GM10266 (cell line): ENCODE measurements around the gene ZNF592.
A peak's percentile ranks its signal among the peaks of the same experiment; 100 is the strongest.
"Not testable (repeated sequence)": the region's sequence is repeated elsewhere in the genome, so short reads cannot be mapped to it uniquely, and the experiment has no call there.

ENCODE experiments used
- DNase-seq: peaks from one replicate; pipeline ENCODE4 v3.0.0; 2012; ENCODE audit errors: extremely low spot score
- TF ChIP-seq, protein P1 (sequence below): IDR thresholded peaks from 2 replicates; pipeline ENCODE4 v1.5.1; 2012; ENCODE audit warnings: mild to moderate bottlenecking, low read depth; ENCODE audit not compliant: control insufficient read depth, insufficient read depth; ENCODE audit errors: missing control alignments

ZNF592 gene

DNA sequence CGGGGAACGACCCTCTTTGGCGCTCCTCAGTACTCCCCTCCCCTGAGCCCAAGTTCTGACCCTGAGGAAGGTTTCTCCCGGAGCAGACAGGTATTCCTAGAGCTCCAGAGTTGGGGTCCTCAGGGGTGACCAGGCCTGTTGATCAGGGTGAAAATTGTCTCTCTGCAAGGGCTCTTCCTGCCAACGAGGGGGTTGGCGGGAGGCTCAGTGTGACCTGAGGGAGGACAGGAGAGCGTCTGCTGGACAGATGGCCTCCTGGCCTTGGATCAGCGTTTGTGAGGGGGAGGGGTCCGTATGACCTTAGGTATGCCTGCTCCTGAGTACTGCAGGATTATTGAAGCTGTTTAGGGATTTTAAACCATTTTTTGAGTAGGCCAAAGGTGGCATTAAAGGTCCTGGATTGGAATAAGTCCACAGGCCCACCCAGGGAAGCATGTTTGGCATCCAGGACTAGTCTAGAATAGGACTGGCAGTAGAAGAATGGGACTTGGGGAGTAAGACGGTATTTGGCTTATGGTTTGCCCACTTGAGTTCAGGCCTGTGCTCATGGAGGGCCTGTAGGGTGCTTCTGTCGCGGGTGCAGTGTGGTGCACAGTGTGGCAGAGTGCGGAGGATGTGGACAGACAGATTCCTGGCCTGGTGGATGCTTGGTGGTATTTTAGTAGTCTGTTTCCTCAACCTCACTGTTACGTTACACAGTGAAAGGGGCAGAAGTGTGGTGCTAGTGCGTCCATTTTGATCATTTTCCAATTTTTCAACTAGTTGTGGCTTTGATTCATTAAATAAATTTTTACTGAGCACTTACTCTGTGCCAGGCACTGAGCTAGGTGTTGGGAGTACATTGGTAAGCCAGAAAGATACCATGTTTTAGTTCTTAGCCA lies 959 bp downstream of the ZNF592 start:
- DNase-seq = peak; percentile 35
- TF ChIP-seq, protein P1, sequence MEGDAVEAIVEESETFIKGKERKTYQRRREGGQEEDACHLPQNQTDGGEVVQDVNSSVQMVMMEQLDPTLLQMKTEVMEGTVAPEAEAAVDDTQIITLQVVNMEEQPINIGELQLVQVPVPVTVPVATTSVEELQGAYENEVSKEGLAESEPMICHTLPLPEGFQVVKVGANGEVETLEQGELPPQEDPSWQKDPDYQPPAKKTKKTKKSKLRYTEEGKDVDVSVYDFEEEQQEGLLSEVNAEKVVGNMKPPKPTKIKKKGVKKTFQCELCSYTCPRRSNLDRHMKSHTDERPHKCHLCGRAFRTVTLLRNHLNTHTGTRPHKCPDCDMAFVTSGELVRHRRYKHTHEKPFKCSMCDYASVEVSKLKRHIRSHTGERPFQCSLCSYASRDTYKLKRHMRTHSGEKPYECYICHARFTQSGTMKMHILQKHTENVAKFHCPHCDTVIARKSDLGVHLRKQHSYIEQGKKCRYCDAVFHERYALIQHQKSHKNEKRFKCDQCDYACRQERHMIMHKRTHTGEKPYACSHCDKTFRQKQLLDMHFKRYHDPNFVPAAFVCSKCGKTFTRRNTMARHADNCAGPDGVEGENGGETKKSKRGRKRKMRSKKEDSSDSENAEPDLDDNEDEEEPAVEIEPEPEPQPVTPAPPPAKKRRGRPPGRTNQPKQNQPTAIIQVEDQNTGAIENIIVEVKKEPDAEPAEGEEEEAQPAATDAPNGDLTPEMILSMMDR = no peak

DNA sequence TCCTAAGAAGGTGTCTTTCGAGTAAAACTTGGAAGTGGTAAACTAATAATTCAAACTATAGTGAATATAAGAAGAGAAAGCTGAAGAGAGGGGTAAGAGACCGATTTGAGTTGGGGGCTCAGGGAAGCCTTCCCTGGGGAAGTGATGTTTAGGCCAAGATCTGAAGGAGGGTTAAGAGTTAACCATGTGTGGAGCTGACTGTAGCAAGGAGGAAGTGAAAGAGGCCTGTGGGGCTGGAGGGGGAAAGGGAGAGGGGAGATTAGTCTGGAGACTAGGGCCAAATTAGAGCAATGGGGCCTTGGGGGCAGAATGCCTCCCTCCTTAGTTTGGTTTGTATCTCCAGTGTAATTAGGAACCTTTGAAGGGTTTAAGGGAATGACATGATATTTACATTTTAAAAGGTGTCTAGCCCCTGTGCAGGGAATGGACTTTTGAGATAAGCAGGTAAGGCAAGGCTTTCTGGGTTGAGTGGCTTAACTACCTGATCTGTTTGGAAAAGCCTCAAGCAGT lies 2.2 kb downstream of the ZNF592 start:
- TF ChIP-seq, protein P1 = no peak
- DNase-seq = peak; percentile 59

DNA sequence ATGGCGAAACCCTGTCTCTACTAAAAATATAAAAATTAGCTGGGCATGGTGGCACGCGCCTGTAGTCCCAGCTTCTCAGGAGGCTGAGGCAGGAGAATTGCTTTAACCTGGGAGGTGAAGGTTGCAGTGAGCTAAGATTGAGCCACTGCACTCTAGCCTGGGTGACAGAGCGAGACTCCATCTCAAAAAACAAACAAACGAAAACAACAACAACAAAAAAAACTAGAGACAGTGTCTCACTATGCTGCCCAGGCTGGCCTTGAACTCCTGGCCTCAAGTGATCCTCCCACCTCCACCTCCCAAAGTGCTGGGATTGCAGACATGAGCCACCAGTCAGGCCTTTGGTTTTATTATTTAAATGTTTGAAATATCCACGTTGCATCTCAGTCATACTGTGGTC lies 3.3 kb downstream of the ZNF592 start:
- not testable (repeated sequence) for DNase-seq

- TF ChIP-seq, protein P1 = no peak
Observed at GRCh38 chr15:84752195-84752594, 3.8 kb downstream of the ZNF592 start.

GRCh38 chr15:84752700-84753099 lies 4.3 kb downstream of the ZNF592 start:
- no peak for DNase-seq
- TF ChIP-seq, protein P1 = no peak

More at GRCh38 chr15:84752195-84752594, 3.8 kb downstream of the ZNF592 start:
- no peak for DNase-seq

DNA sequence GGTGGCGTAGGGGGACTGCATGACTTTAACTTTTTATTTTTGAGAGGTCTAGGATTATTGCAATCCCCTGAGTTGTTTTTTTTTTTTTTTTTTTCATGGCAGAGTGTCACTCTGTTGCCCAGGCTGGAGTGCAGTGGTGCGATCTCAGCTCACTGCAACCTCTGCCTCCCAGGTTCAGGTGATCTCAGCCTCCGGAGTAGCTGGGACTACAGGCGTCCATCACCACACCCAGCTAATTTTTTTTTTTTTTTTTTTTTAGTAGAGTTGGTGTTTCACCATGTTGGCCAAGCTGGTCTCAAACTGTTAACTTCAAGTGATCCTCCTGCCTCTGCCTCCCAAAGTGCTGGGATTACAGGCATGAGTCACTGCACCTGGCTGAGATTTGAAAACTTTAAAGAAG lies 6.5 kb downstream of the ZNF592 start:
- not testable (repeated sequence) for DNase-seq

DNA sequence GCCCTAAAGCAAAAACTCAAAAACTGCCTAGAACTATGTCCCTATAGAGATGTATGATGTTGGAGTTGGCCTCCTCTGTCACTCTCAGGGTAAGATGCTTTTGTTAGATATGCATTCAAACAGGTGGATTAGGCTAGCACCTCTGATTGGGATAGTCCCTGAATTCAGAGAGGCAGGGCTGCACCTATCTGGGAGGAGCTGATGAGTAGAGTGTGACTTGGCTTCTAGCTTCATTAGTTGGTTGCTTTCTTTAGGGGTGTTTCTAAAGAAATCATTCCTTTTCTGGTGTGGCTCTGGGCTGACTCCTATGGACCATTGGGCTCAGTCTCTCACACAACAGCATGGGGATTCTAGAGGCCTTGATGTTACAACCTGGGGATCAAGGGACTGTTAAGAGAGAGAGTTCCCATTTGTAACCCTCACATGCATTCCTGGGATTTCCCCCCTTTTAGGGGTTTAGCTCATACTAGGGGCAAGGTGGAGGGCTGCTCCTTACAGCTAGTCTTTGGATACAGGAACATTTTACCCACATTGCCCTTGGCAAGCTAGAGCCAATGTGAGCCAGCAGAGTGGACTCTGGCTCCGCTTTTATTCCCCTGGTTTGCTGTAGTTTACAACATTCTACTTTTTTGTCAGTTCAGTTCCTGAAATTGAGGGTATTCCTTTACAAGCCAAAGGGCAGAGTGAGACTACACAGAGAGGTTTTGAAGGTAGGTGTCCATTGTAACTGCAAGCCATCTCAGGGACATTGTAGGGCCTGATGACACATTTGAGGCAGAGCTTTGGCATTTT lies 7.5 kb downstream of the ZNF592 start:
- DNase-seq = no peak
- TF ChIP-seq, protein P1 = no peak

DNA sequence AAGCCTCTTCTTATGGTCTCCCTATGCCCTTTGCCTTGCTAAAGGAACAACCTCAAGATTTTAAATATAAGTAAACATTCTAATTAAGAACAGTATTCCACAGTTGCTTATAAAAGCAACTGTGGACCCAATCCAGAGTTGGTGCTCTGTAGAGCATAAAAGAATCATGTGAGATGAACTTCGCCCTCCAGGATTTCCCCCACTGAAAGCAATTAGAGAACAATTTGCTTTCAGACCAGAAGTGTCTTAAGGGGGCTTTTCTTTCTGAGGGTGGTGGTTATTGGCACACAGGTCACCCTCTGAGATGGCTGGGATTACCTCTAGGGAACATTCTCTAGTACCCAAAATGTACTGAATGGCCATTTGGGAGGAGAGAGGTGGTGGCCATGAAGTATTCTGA lies 10.6 kb downstream of the ZNF592 start:
- DNase-seq = no peak
- TF ChIP-seq, protein P1 = no peak
